Endothelial cell of umbilical vein (primary cell): ENCODE measurements around the gene METTL24. TPM values are rescaled to one million over a fixed set of nuclear protein-coding genes. Genes with fewer than 3 reads are reported as not detected.

Experiments
- BruUV-seq: library from RNA; stranded (reverse); fragments of 400-500 nt; replicated peaks from 2 replicates; lab custom pipeline; 2021; lab: Mats Ljungman, UMichigan
- CTCF ChIA-PET: fragments of 300-600, 350-600 bp; sonication (Branson Sonifier 250); formaldehyde crosslinking; loops from one replicate; lab custom pipeline; 2021; ENCODE audit warnings: antibody characterized with exemption, inconsistent platforms; lab: Charles Lee
- POLR2A ChIA-PET: fragments of 300-600, 350-600 bp; sonication (Branson Sonifier 250); formaldehyde crosslinking; loops from one replicate; lab custom pipeline; 2021; ENCODE audit warnings: antibody characterized with exemption, inconsistent platforms; lab: Charles Lee
- DNase-seq: peaks from one replicate; pipeline ENCODE4 v3.0.0-alpha.2; 2011; ENCODE audit warnings: low read depth, low spot score
- FAIRE-seq: peaks from 2 replicates; lab custom pipeline; 2011; peaks lifted over from hg19 to GRCh38; lab: Jason Lieb, UNC
- H2AFZ ChIP-seq: 2 replicates; pipeline ENCODE4 v1.6.0; 2012; ENCODE audit warnings: low read depth, low read length, control low read depth, inconsistent platforms
- H3K27ac ChIP-seq: 2 replicates; pipeline ENCODE4 v1.5.1; 2011; ENCODE audit warnings: low read depth, mild to moderate bottlenecking, control low read depth, low read length, moderate library complexity; ENCODE audit not compliant: insufficient read depth
- H3K27me3 ChIP-seq, 2 experiments: 2 replicates each; pipeline versions ENCODE4 v1.6.0 to v1.6.1; 2011; ENCODE audit warnings: low read length in 2 of 2, mixed read lengths in 1 of 2; ENCODE audit not compliant: control insufficient read depth in 2 of 2, insufficient read depth in 2 of 2
- H3K36me3 ChIP-seq, 2 experiments: 2 replicates in 1 of 2; 3 replicates in 1 of 2; pipeline ENCODE4 v1.5.1; 2011; ENCODE audit warnings: low read length in 2 of 2, mild to moderate bottlenecking in 1 of 2, moderate library complexity in 1 of 2; ENCODE audit not compliant: control insufficient read depth in 2 of 2, insufficient read depth in 2 of 2; ENCODE audit errors: extremely low read depth in 1 of 2
- H3K4me1 ChIP-seq: 3 replicates; pipeline ENCODE4 v1.5.1; 2011; ENCODE audit warnings: mild to moderate bottlenecking, low read length; ENCODE audit not compliant: control insufficient read depth, insufficient read depth; ENCODE audit errors: extremely low read depth
- H3K4me2 ChIP-seq: 2 replicates; pipeline ENCODE4 v1.6.1; 2011; ENCODE audit warnings: low read length, control low read depth, mixed read lengths; ENCODE audit not compliant: insufficient read depth
- H3K4me3 ChIP-seq, 3 experiments: fragments of 200-600 bp in 1 of 3; sonication (generic), shearing (Covaris generic) in 1 of 3; replicated peaks in 1 of 3; 2 replicates each; pipeline ENCODE4 v1.5.1; 2011 to 2016; ENCODE audit warnings: control low read depth in 3 of 3, low read length in 3 of 3, mild to moderate bottlenecking in 2 of 3, inconsistent platforms in 1 of 3, low read depth in 1 of 3, moderate library complexity in 1 of 3; ENCODE audit not compliant: insufficient read depth in 1 of 3
- H3K79me2 ChIP-seq: 2 replicates; pipeline ENCODE4 v1.6.0; 2012; ENCODE audit warnings: low read length, inconsistent platforms; ENCODE audit not compliant: control insufficient read depth, insufficient read depth
- H3K9ac ChIP-seq: replicated peaks from 2 replicates; pipeline ENCODE3; 2011; ENCODE audit warnings: low read length, control low read depth; ENCODE audit not compliant: insufficient read depth; ENCODE audit errors: extremely low read depth
- H3K9me1 ChIP-seq: replicated peaks from 3 replicates; pipeline ENCODE4 v1.6.0; 2011; ENCODE audit warnings: mild to moderate bottlenecking, low read length; ENCODE audit not compliant: control insufficient read depth, insufficient read depth; ENCODE audit errors: extremely low read depth
- H3K9me3 ChIP-seq: replicated peaks from 2 replicates; pipeline ENCODE4 v1.5.1; 2012; ENCODE audit warnings: low read length, inconsistent platforms; ENCODE audit not compliant: control insufficient read depth, insufficient read depth
- H4K20me1 ChIP-seq: replicated peaks from 2 replicates; pipeline ENCODE3; 2011; ENCODE audit warnings: mild to moderate bottlenecking, low read length; ENCODE audit not compliant: control insufficient read depth, insufficient read depth; ENCODE audit errors: extremely low read depth
- CTCF ChIP-seq, 2 donors: IDR thresholded peaks; 1 replicate in 1 of 2; 2 replicates in 1 of 2; pipeline ENCODE4 v1.5.1; 2011; ENCODE audit warnings: low read length in 2 of 2, mild to moderate bottlenecking in 2 of 2, moderate library complexity in 2 of 2, control low read depth in 1 of 2, inconsistent platforms in 1 of 2, low read depth in 1 of 2; ENCODE audit not compliant: insufficient read depth in 1 of 2; ENCODE audit errors: extremely low read depth in 1 of 2
- FOS ChIP-seq: IDR thresholded peaks from 2 replicates; pipeline ENCODE4 v1.6.1; 2011; ENCODE audit warnings: mild to moderate bottlenecking, low read length, moderate library complexity, borderline replicate concordance; ENCODE audit not compliant: insufficient read depth
- GATA2 ChIP-seq: IDR thresholded peaks from 2 replicates; pipeline ENCODE4 v1.7.0; 2011; ENCODE audit warnings: low read depth, mild to moderate bottlenecking, moderate library complexity, mixed read lengths, low read length; ENCODE audit not compliant: insufficient read length, insufficient read depth
- JUN ChIP-seq: IDR thresholded peaks from 2 replicates; pipeline ENCODE4 v1.6.1; 2011; ENCODE audit warnings: borderline replicate concordance, low read depth; ENCODE audit not compliant: insufficient read length, insufficient read depth
- MAX ChIP-seq: IDR thresholded peaks from 2 replicates; pipeline ENCODE4 v1.6.1; 2011; ENCODE audit not compliant: insufficient read depth, insufficient read length
- POLR2A ChIP-seq: IDR thresholded peaks from 2 replicates; pipeline ENCODE4 v1.6.1; 2012; ENCODE audit warnings: low read depth, mild to moderate bottlenecking, control low read depth, low read length
- POLR2AphosphoS5 ChIP-seq: IDR thresholded peaks from 2 replicates; pipeline ENCODE4 v1.6.1; 2012; ENCODE audit warnings: low read depth, mild to moderate bottlenecking, control low read depth, low read length, moderate library complexity; ENCODE audit not compliant: insufficient read depth
- dilution Hi-C: fragments of 300-500 bp; cut with MboI; formaldehyde crosslinking; loops from one replicate; pipeline ENCODE4 v1.15.0; 2019; ENCODE audit warnings: low sequenced_read_pairs; ENCODE audit not compliant: extremely low pct_ligation_motif_present
- intact Hi-C: fragments of 100-400 bp; cut with micrococcal nuclease; formaldehyde crosslinking; loops from one replicate; pipeline ENCODE4 v1.10.0; 2022
- polyA plus RNA-seq, 4 experiments: library from polyadenylated mRNA; depleted of rRNA in 3 of 4; stranded (reverse) in 3 of 4; unstranded in 1 of 4; fragments of >200 nt; gene quantifications; 2 replicates each; pipeline versions ENCODE4 v1.2.1 to v1.2.3, GENCODE V29; 2011 to 2012; ENCODE audit warnings: missing spikeins in 1 of 4
- total RNA-seq: library from RNA; stranded (reverse); gene quantifications from 2 replicates; pipeline ENCODE4 v1.2.3, GENCODE V29; 2021

The METTL24 gene
- total and polyA plus RNA-seq, 2 donors (not counting 3 experiments of a cell fraction or from before 2014, with no cell fraction given) = not detected

GRCh38 chr6:110366975-110367374 is 8.8 kb upstream of the METTL24 start:
- no peak overlapping the region for H3K4me2 ChIP-seq
- no peak overlapping the region for H3K9ac ChIP-seq
- no peaks in the 10 kb centered on the region for H3K36me3 ChIP-seq
- no peak overlapping the region for H2AFZ ChIP-seq
- no peak overlapping the region for H3K27ac ChIP-seq
- no TSS peak for BruUV-seq
- H3K9me3 ChIP-seq = no peaks in the 10 kb centered on the region
- H3K79me2 ChIP-seq = no peaks in the 10 kb centered on the region
- CTCF ChIA-PET = interaction anchor here (1.3 kb wide), 1 partner anchor 11 kb away, joined by 3 read pairs; no protein-coding TSS in a partner anchor
- dilution Hi-C loops (no loop called here), intact Hi-C loops (no loop called here)
- DNase-seq (no peak), FAIRE-seq (no peak)
- H4K20me1 ChIP-seq = no peaks in the 10 kb centered on the region
- H3K27me3 ChIP-seq = peaks cover 24 to 50% of the 10 kb centered on the region in 2 experiments
- POLR2A ChIA-PET = no interaction called here
- H3K4me1 ChIP-seq = no peaks in the 10 kb centered on the region
- no peak for TF ChIP-seq FOS
- TF ChIP-seq GATA2 = no peak
- TF ChIP-seq JUN = no peak
- TF ChIP-seq MAX = no peak
- TF ChIP-seq POLR2AphosphoS5 = no peak
- TF ChIP-seq CTCF (IDR thresholded peaks at IDR 0.05; ENCODE audit: extremely low read depth in 1 of 2, insufficient read depth in 1 of 2, low read depth in 1 of 2, low read length in 2 of 2) = no peak
- TF ChIP-seq POLR2A = no peak
- no peak overlapping the region for H3K4me3 ChIP-seq
- H3K9me1 ChIP-seq = no peaks in the 10 kb centered on the region
